Stimulated activated naive CD8-positive, alpha-beta T cell treated with anti-CD3 and anti-CD28 coated beads, Interleukin-15, amount 100 ng/mL, for 72 hours (primary cell): Measurements from ENCODE around the gene FOXI2.
A peak's percentile ranks its signal among the peaks of the same experiment; 100 is the strongest.

Source experiments
- ATAC-seq: fragments of 150-1000 bp; cut with Tn5 transposase; 2 replicates; pipeline ENCODE4 v1.10.0; 2021; ENCODE audit warnings: mild to moderate bottlenecking, moderate library complexity
- DNase-seq, 2 donors: peaks; one replicate each; pipeline ENCODE4 v3.0.0; 2021 to 2022
- H3K27ac Mint-ChIP-seq, 2 donors: one replicate each; pipeline ENCODE4 v1.8.0; 2022; ENCODE audit warnings: mild to moderate bottlenecking in 2 of 2, mixed read lengths in 2 of 2, moderate library complexity in 2 of 2
- H3K27me3 Mint-ChIP-seq: one replicate; pipeline ENCODE4 v1.8.0; 2022; ENCODE audit warnings: mixed read lengths
- H3K4me1 Mint-ChIP-seq: one replicate; pipeline ENCODE4 v1.8.0; 2022; ENCODE audit warnings: mild to moderate bottlenecking, mixed read lengths
- H3K4me3 Mint-ChIP-seq, 2 donors: one replicate each; pipeline ENCODE4 v1.8.0; 2022; ENCODE audit warnings: mild to moderate bottlenecking in 2 of 2, mixed read lengths in 2 of 2, moderate library complexity in 1 of 2
- H3K9me3 Mint-ChIP-seq, 2 donors: one replicate each; pipeline ENCODE4 v1.8.0; 2022; ENCODE audit warnings: mixed read lengths in 2 of 2

Gene FOXI2

DNA sequence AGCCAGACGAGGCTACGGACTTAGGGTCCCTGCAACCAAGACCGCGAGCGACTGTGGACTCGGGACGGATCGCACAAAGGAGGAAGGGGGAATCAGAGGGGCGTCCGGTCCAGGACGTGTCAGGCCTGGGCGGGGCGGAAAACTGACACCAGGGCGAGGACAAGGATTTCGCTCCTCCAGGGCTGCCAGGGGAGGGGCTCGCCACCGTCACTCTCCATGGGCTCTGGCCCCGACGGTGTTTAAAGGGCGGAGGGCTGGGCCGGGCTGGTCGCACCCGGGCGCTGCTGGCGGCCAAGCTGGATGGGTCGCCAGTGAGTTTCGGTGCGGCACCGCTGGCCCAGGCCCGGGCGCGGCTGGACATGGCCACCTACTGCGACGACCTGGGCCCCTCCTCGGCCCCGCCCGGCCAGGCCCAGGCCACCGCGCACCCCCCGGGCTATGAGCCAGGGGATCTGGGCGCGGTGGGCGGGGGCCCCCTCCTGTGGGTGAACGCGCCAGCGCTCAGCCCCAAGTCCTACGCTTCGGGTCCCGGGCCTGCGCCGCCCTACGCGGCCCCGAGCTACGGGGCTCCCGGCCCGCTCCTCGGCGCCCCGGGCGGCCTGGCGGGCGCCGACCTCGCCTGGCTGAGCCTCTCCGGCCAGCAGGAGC lies at the start of gene FOXI2:
TSS of gene FOXI2 (plus strand) at position 271 of the 648 bp plus-strand sequence. CDS start at position 360, 89 bp downstream.
- DNase-seq = no peak
- H3K4me3 Mint-ChIP-seq = no peak within 1 kb of the TSS
- H3K4me1 Mint-ChIP-seq = no peaks in the 10 kb centered on the region
- H3K9me3 Mint-ChIP-seq = peaks cover 0 to 8% of the 10 kb centered on the region in 2 donors
- no peak within 1 kb of the TSS for H3K27ac Mint-ChIP-seq
- ATAC-seq = no peak
- peaks cover 59% of the 10 kb centered on the region for H3K27me3 Mint-ChIP-seq

DNA sequence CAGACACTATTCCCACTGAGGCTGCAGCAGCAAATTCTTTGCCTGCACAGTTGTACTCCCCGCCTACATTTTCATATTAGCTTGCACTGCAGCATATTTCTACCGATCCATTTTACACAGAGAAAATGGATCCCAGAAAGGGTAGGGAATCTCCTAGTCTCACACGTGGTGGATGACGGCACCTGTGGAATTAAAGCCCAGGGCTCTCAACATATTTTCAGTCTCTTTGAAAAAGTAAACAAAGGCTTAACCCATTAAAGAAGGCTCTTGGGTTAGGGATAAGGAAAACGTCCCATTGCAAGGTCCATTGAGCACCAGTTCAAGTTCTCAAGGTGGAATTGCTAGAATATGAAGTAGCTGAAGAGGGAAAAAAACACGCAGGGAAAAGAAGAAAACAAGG lies 49.4 kb upstream of the FOXI2 start:
- H3K9me3 Mint-ChIP-seq = no peaks in the 10 kb centered on the region

DNA sequence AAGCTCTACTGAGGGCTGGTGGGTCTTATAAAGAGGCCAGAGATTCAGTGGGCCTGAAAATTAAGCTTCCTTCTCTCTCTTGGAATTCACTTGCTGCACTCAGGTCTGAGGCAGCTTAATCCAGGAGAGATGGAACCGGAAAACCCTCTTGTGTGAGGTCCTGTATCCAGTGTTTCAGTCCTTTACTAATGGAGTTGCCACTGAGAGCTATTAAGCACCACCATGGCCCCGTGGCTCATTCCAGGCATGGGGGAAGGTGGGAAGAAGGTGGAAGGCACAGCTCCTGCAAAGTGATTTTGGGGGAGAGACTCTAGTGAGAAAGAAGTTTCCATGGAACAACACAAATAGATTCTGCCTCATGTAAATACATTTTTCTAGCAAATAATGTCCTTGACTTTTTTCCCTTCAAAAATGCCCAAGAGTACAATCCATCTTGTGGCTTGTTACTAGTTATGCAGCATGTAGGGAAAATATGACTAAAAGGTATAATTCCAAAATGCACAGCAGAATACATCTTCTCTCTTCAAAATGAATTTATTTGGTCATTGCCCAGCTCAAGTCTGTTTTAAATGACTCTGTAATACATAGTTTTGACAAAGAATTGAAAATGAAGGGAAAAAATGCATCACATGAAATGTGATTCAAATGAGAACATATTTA lies 46.7 kb upstream of the FOXI2 start:
- Mint-ChIP-seq H3K9me3 (no peaks in the 10 kb centered on the region), H3K4me1 (no peaks in the 10 kb centered on the region), H3K4me3 (no peak overlapping the region), H3K27me3 (peaks cover 9% of the 10 kb centered on the region), H3K27ac (no peak overlapping the region)
- ATAC-seq (no peak), DNase-seq (no peak)

More for the DNA sequence above, 49.4 kb upstream of the FOXI2 start:
- Mint-ChIP-seq H3K27me3 (peaks cover 15% of the 10 kb centered on the region), H3K4me3 (no peak overlapping the region), H3K27ac (no peak overlapping the region), H3K4me1 (no peaks in the 10 kb centered on the region)
- ATAC-seq (no peak), DNase-seq (no peak)

DNA sequence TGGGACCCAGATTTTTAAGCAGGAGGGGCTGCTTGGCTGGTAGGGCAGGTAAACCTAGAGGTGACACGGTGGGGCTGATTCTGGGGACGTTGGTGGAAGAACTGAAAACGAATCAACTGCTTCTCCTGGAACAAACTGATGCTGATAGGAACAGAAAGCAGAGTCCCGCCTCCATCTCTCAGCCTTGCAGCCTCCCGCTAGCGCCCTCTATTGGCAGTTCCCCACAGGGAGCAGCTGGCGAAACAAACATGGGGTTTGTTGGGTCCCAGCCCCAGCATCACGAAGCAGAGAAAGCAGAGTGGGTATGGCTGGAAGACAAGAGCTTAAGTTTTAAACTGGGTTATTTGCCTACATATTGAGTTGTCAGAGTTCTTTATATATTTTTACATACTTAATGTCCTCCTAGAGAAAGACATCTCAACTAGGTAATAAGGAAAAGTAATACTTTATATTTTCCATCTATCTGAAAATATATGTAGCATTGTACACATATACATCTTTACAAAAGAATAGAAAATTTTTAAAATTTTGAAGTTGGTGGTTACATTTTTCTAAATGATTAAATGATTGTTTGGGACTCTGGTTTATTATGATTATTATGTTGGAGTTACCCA lies 42.3 kb upstream of the FOXI2 start:
- Mint-ChIP-seq H3K27me3 (peaks cover 7% of the 10 kb centered on the region), H3K4me3 (no peak overlapping the region), H3K4me1 (no peaks in the 10 kb centered on the region), H3K9me3 (no peaks in the 10 kb centered on the region), H3K27ac (no peak overlapping the region)
- no peak for ATAC-seq
- peak; percentile 10 to 35 for DNase-seq

DNA sequence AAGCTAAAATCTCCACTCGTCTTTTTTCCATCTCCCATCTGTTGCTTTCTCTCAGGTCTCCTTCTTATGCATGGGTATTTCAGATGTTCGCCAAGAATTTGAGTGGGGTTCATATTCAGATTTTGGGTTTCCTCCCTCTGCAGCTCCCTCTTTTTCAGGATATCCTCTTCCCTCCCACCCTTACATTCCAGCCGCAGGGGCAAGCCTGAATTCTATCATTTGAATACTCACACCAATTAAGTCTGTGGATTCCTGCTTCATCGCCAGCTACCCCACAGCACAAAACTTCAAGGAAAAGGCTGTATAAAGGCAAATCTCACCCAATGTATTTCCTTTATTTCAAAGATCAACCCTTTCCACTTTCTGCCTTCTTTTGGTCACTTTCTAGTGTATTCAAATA lies 41.6 kb upstream of the FOXI2 start:
- no peak overlapping the region for H3K4me3 Mint-ChIP-seq

DNA sequence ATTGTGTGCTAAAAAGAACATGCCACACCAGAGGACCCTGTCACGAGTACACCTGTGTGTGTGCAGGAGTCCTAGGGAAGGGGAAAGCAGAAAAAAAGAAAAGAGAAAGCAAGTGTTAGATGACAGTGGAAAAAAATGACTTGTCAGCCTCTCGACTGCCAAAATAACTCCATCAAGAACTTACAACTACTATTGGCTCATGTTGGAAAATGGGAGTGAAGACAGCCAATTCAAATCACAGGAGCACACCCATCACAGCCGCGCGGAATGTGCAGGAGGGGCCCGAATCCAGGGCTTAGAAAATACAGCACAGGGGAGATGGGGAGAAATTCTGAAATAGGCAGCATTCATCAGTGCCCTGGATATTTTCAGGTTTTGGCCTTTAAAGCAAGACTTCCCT lies 38.1 kb upstream of the FOXI2 start:
- DNase-seq (no peak), ATAC-seq (no peak)
- no peaks in the 10 kb centered on the region for H3K4me1 Mint-ChIP-seq
- no peak overlapping the region for H3K4me3 Mint-ChIP-seq
- no peaks in the 10 kb centered on the region for H3K9me3 Mint-ChIP-seq
- no peaks in the 10 kb centered on the region for H3K27me3 Mint-ChIP-seq
- no peak overlapping the region for H3K27ac Mint-ChIP-seq

More for the DNA sequence above, 41.6 kb upstream of the FOXI2 start:
- ATAC-seq (no peak), DNase-seq (no peak)
- no peaks in the 10 kb centered on the region for H3K9me3 Mint-ChIP-seq
- no peaks in the 10 kb centered on the region for H3K4me1 Mint-ChIP-seq
- H3K27ac Mint-ChIP-seq = no peak overlapping the region
- H3K27me3 Mint-ChIP-seq = peaks cover 7% of the 10 kb centered on the region

DNA sequence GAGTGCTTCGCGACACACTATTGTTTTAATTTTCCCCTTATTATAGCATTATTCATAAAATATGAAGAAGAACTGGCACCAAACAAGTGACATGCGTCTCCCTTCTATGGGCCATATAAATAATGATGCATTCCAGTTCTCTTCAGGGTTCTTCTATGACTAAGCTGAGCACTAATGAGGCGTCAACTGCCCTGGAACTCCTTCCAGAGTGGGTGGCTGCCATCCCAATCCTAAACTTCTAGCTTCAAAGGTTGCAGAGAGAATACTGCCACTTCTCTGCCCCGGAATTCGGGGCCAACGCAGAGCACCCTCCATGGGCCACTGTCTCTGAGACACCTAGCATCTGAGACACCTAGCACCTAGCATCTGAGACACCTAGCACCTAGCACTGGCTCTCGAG lies 37.7 kb upstream of the FOXI2 start:
- Mint-ChIP-seq H3K27me3 (no peaks in the 10 kb centered on the region), H3K4me1 (no peaks in the 10 kb centered on the region), H3K4me3 (no peak overlapping the region), H3K27ac (no peak overlapping the region), H3K9me3 (no peaks in the 10 kb centered on the region)
- DNase-seq = no peak
- ATAC-seq = no peak

DNA sequence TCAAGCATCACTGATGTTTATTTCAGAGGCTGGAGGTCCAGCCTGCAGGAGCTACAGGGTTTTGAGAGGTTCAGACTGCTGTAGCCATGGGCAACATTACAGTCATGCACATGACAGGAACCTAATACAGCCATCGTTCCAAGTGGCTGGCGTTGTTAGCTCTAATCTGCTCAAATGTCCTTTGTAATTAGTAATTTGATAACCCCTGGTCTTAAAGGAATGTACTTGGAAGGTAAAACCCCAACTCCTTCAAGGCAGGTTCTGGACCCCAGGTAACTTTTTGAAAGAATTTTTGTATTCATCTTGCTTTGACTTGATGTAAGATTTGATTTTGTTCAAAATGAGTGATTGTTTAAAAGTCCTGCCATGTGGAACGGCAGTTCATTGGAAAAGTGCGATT lies 34.7 kb upstream of the FOXI2 start:
- no peak overlapping the region for H3K27ac Mint-ChIP-seq
- DNase-seq (no peak), ATAC-seq (no peak)
- no peaks in the 10 kb centered on the region for H3K27me3 Mint-ChIP-seq
- no peak overlapping the region for H3K4me3 Mint-ChIP-seq
- no peaks in the 10 kb centered on the region for H3K4me1 Mint-ChIP-seq
- H3K9me3 Mint-ChIP-seq = no peaks in the 10 kb centered on the region

DNA sequence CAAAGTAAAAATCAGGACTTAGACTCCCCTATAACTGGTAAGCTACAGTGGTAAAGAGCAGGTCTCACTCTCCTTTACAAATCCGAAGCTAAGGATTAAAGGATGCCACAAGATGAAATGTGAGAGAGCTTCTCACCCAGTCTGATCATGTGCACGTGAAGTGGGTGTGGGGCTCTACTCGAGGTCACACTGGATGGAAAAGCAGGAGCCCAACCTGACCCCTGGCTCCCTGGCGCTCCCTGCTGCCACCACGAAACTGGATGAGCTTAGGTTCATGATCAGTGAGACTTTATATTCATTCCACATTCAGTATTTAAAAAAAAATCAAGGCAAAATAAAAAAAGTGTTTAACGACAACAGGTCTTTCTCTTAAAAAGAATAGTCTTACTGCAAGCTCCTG lies 21.7 kb upstream of the FOXI2 start:
- H3K4me1 Mint-ChIP-seq = no peaks in the 10 kb centered on the region
- no peaks in the 10 kb centered on the region for H3K27me3 Mint-ChIP-seq
- H3K9me3 Mint-ChIP-seq = no peaks in the 10 kb centered on the region
- no peak overlapping the region for H3K4me3 Mint-ChIP-seq
- DNase-seq = no peak
- no peak for ATAC-seq
- H3K27ac Mint-ChIP-seq = no peak overlapping the region

DNA sequence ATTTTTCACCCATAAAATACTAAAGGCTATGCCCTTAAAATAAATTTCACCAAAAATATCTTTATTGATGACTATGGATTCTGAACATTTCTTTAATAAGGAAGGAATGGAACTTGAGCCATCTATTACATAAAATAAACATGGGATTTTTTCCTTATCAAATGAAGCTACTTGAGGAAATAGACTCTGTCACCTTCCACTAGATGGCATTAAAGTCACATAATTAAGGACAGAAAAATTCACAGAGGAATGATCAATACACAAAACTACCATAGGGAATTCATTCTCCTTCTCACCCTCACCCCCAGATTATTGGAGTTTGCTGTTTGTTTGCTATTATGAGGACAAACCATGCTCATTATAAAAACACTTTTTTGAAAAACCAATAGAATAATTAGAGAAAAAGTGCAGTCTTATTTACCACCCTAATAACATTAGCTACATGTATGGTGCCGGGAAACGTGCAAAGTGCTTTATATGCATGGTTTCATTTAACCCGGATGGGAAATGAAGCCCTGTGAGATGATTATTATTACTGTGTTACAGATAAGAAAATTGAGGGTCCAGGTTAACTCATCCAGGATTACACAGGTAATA lies 21.1 kb upstream of the FOXI2 start:
- Mint-ChIP-seq H3K4me3 (no peak overlapping the region), H3K4me1 (no peaks in the 10 kb centered on the region), H3K9me3 (no peaks in the 10 kb centered on the region), H3K27me3 (no peaks in the 10 kb centered on the region), H3K27ac (no peak overlapping the region)
- DNase-seq = no peak
- no peak for ATAC-seq

DNA sequence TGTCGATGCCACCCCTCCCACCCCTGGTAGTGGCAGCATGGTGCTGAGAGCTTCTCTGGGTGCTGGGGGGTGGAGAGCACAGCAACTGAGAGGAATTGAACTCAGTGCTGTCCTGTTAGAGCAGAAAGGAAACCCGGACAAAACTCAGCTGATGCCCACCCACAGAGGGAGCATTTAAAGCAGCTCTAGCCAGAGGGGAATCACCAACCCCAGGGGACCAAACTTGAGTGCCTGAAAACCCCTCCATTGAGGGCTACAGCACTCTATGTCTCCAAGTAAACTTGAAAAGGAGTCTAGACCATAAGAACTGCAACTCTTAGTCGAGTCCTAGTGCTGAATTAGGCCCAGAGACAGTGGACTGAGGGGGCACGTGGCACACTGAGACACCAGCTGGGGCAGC lies 16.8 kb upstream of the FOXI2 start:
- ATAC-seq = no peak
- no peak for DNase-seq
- Mint-ChIP-seq H3K4me3 (no peak overlapping the region), H3K27ac (no peak overlapping the region), H3K9me3 (peaks cover 0 to 7% of the 10 kb centered on the region in 2 donors), H3K4me1 (no peaks in the 10 kb centered on the region), H3K27me3 (peaks cover 15% of the 10 kb centered on the region)

DNA sequence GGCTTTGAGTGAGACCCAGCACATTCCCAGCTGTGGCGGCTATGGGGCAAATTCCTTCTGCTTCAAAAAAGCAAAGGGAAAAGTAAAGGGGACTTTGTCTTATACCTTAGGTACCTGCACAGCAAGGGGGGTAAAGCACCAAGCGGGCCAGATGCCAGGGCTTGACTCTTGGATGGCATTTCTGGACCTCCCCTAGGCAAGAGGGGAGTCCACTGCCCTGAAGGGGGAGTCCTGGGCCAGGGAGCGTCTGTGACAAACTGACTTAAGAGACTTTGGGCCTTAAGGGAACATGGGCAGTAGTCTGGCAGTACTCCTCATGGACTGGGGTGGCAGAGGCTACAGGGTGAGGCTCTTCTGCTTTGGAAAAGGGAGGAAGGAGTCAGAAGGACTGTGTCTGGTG lies 16.1 kb upstream of the FOXI2 start:
- ATAC-seq (no peak), DNase-seq (no peak)
- peaks cover 0 to 7% of the 10 kb centered on the region in 2 donors for H3K9me3 Mint-ChIP-seq
- H3K27ac Mint-ChIP-seq = no peak overlapping the region
- H3K27me3 Mint-ChIP-seq = peaks cover 15% of the 10 kb centered on the region
- no peak overlapping the region for H3K4me3 Mint-ChIP-seq
- no peaks in the 10 kb centered on the region for H3K4me1 Mint-ChIP-seq

DNA sequence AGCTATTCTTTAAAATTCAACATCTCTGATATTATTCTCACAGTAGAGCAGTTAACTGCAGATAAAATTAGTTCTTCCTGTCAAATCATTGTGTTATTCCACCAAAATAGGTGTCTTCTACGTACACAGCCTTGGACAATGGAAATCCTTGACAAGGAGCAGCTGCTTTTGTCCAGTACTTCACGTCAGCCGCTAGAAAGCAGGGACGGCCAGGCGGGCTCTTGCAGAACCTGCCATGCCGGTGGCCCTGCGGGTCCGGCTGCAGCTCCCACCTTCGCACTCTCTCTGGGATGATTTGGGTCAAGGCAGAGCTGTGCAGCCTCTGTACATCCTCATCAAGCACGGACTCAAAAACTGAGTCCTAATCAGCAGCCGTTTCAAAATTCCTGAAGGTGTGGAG lies 2.2 kb upstream of the FOXI2 start:
- H3K4me1 Mint-ChIP-seq = no peaks in the 10 kb centered on the region
- no peak for DNase-seq
- H3K27me3 Mint-ChIP-seq = peaks cover 59% of the 10 kb centered on the region
- peaks cover 0 to 2% of the 10 kb centered on the region in 2 donors for H3K9me3 Mint-ChIP-seq
- H3K4me3 Mint-ChIP-seq = no peak overlapping the region
- no peak for ATAC-seq
- H3K27ac Mint-ChIP-seq = no peak overlapping the region

DNA sequence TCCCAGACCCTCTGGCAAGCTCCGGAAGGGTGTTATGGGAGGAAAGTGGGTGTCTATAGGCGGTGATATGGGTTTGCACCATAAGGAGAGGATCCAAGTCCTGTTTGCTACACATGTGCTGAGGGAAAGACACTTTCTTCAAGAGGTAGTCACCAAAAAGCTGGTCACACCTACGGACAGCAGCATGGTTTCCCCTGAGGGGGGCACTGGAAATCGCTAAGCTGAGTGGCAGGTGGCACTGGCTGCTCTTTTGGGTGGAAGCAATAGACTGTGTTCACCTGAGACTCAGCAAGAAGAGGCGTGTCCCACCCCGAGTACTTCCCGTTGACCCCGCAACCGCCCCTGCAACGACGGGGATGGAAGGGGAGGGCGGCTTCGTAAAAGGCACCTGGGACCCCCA lies 1.8 kb upstream of the FOXI2 start:
- no peak for DNase-seq
- Mint-ChIP-seq H3K4me1 (no peaks in the 10 kb centered on the region), H3K27ac (no peak overlapping the region), H3K27me3 (peaks cover 59% of the 10 kb centered on the region), H3K4me3 (no peak overlapping the region), H3K9me3 (peaks cover 0 to 6% of the 10 kb centered on the region in 2 donors)
- no peak for ATAC-seq

DNA sequence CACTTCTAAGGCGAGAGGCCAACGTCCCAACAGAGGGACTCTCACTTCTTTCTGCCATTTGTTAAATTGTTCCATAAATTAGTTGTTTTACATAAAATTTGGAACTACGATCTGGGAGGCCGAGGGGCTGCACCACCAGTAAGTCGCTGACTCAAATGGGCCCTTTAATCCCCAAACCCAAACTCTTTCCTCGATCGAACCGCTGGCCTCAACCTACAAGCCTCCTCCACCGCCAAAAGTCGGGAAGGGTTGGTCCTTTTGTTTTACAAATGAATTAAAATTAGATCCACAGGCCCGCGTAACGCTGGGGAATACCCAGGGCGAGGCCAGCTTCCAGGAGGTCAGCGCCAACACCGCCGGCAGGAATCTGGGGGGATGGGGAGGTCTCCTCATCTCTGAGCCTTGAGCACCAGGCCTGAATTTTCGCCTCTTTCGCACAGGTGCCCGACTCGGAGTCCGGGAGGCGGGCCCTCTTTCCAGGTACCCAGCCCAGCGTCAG lies 1.2 kb upstream of the FOXI2 start:
- H3K9me3 Mint-ChIP-seq = peaks cover 0 to 8% of the 10 kb centered on the region in 2 donors
- H3K27me3 Mint-ChIP-seq = peaks cover 59% of the 10 kb centered on the region
- H3K4me1 Mint-ChIP-seq = no peaks in the 10 kb centered on the region
- H3K27ac Mint-ChIP-seq = no peak overlapping the region
- no peak for DNase-seq
- ATAC-seq = no peak
- no peak overlapping the region for H3K4me3 Mint-ChIP-seq
